ENCODE data around the gene ANKFN1.
"Not testable (repeated sequence)": the region's sequence is repeated elsewhere in the genome, so short reads cannot be mapped to it uniquely, and the experiment has no call there.

The ANKFN1 gene

GRCh38 chr17:56358651-56359050 is 205.4 kb downstream of the ANKFN1 start:
- FAIRE-seq, result no peak

GRCh38 chr17:56359518-56359917 is 206.2 kb downstream of the ANKFN1 start:
- FAIRE-seq, result no peak

GRCh38 chr17:56367366-56367765 is 214.1 kb downstream of the ANKFN1 start:
- no peak for FAIRE-seq

- no peak for FAIRE-seq
These were observed 220.9 kb downstream of the ANKFN1 start for GRCh38 chr17:56373981-56374833.

- FAIRE-seq, result no peak
These were observed 236.1 kb downstream of the ANKFN1 start for GRCh38 chr17:56389356-56389755.

GRCh38 chr17:56392321-56392720 is 239.0 kb downstream of the ANKFN1 start:
- FAIRE-seq, result no peak

GRCh38 chr17:56393156-56393555 is 239.9 kb downstream of the ANKFN1 start:
- FAIRE-seq, result no peak

DNA sequence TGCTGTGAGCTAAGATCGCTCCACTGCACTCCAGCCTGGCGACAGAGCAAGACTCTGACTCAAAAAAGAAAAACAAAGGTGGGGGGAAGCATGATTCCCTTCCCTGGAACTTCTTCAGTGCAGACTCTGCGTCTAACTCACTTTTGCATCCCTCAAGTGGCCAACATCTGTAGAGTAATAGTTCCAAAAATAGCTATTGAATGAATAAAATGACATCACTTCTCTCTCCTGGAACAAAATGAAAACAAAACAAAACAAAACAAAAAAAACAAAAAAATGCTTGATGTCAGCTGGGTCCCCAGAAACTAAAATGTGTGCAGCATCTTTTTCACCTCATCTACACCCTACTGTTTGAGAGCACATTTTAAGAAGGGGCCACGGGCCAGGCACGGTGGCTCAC is 242.5 kb downstream of the ANKFN1 start:
- no peak for FAIRE-seq

- FAIRE-seq, result no peak
These were observed 253.8 kb downstream of the ANKFN1 start for GRCh38 chr17:56407086-56407485.

DNA sequence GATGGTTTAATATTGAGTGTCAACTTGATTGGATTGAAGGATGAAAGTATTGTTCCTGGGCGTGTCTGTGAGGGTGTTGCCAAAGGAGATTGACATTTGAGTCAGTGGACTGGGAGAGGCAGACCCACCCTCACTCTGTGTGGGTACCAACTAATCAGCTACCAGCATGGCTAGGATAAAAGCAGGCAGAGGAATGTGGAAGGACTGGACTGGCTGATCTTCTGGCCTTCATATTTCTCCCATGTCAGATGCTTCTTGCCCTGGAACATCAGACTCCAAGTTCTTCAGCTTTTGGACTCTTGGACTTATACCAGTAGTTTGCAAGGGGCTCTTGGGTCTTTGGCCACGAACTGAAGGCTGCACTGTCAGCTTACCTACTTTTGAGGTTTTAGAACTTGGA is 259.1 kb downstream of the ANKFN1 start:
- FAIRE-seq, result not testable (repeated sequence)

GRCh38 chr17:56416682-56417351 is 263.5 kb downstream of the ANKFN1 start:
- FAIRE-seq, result no peak

DNA sequence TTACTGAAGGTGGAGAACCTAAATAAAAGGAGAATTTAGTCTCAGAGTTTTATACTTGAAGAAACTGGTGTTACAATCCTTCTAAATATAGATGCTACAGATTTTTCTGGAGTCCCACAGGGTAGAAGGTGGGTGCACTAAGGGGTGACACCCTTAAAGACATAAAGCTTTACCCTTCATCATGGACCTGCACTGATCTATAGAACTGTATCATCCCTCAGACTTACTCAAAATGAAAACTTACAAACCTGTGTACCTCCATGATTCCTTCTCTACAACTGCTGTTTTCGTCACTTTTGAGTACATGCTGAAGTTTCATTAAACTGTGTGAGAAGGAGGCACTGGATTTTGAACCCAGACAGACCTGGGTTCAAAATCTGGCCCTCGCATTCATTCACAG is 270.7 kb downstream of the ANKFN1 start:
- no peak for FAIRE-seq

GRCh38 chr17:56424543-56425044 is 271.3 kb downstream of the ANKFN1 start:
- FAIRE-seq, result no peak

DNA sequence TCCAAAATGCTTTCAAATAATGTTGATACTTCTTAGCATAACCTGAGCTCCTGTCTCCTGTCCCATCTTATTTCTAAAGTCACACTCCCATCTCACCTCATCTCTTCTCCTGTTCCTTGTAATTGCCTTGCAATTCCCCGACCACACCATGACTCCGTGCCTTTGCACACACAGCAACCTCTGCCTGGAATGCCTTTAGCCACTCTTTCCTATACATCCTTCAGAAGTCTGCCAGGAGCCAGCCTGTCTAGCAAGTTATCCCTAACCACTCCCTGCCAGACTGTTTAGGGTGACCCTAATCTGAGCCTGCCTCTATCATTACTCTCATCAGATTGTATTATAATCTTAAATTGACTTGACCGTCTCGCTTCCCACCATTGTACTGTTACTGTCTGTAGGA is 272.2 kb downstream of the ANKFN1 start:
- no peak for FAIRE-seq

DNA sequence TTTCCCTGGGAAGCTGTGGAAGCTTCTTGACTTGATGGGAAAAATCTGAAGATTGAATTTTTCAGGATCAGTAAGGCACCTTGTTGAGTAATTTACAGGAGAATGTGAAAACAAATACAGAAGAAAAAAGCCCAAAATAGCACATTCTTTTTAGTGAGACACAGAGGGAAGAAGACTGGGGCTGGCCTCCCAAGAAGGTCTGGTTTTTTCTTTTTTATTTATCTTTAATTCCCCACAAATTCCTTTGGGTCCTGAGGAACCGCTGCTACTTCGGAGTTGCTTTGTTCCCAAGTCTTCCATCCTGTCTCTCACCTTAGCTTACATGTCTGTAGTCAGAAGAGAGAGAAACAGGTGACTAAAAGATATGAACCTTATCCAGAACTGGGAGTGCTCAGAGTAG is 273.6 kb downstream of the ANKFN1 start:
- no peak for FAIRE-seq

GRCh38 chr17:56431736-56432135 is 278.5 kb downstream of the ANKFN1 start:
- no peak for FAIRE-seq

DNA sequence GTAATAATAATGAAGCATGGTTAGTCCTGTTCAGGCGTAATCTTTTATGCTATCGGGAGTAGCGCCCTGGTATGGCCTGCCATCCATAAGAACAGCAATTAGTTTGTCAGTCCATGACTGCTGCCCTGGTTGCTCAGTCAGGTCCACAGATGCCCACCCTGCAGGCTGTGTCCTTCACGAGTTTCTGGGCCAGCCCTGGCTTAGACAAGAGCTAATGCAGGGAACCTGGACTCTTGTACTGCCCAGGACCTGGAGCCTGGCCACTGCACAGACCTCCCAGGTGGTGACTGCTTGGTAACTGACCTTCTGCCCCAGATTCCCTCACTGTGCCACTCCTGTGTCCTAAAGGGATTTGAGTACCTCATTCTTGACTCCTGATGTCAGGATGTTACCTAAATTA is 279.2 kb downstream of the ANKFN1 start:
- no peak for FAIRE-seq

- FAIRE-seq, result no peak
These were observed 281.3 kb downstream of the ANKFN1 start for GRCh38 chr17:56434610-56435009.

DNA sequence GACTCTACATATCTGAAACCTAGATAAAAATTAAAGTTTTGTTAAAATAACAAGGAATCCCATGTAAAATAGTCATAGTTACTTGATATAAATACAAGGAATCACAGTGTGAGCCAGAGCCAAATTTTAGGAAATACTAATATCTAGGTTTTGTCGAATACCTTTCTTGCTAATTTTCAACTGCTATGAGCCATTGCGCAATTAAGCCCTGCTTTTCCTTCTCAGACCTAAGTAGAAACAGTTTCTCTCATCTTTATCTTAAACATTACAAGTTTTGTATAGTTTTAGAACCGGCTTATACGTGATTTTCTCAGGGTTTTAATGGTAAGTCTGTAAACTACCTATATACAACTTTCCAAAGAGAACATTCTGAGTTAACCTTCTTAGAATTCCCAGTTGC is 282.9 kb downstream of the ANKFN1 start:
- FAIRE-seq, result no peak

DNA sequence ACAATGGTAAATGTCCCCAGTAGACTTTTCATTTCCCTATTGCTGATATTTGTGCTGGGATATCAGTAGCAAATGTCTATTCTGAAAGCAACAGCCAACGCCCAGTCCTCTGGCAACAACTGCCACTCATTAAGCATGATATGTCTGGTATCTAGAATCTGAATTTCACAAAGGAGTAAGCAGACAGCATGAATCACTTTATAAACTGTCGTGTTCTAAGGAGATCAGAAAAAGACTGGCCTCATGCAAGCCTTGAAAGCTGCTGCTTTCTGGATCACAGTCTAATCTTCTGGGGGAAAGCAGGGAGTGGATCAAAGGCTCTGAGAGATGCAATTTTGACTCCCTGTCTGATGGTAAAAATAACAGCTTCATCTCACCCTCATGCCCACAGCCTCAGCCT is 287.1 kb downstream of the ANKFN1 start:
- FAIRE-seq, result no peak

DNA sequence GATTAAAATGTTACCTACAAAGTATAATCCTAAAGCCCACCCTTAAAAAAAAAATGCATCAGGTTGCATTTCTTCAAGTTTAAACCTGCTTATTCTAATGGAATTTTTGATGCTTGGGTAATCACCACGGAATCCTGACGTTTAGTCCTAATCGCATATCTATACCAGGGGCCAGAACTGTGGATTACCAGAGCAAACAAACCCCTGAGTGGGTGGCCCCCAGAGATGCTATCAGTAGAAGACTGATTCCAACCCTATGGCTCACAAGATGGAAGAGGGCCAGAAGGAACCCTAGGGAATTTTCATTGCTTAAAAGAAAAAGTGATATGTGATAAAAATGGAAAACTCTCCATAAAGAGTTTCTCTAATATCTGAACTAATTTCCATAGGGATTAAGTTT is 288.0 kb downstream of the ANKFN1 start:
- FAIRE-seq, result no peak

DNA sequence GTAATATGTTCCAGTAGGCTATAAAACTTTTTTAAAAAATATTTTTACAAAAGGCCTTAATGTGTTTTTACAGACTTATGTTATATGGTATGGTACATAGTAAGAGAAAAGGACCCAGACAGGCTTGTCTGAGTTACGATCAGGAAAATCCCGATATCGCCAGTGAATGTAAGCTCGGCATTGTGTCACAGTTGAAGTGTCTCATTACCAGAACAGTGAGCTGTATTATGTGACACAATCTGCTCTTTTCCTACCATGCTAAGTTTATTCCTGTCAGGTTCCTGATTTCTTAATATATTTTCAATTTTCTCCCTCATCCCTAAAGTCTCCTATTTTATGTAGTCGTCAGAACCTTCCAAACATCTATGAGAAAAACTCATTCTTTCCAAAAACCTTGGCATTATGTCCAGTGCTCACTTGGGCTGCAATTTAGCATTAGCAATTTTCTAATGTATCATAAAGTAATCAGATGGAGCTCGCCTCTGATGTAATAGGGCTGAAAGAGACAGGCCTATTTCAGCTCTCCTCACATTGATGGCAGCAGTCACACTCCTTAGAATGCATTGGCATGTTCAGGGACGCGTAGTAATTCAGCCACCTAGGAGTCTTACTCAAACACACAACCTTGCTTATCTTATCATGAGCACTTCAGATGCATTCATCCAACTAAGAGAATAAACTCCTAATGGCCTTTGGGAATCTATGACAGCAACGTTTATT is 292.6 kb downstream of the ANKFN1 start:
- no peak for FAIRE-seq

DNA sequence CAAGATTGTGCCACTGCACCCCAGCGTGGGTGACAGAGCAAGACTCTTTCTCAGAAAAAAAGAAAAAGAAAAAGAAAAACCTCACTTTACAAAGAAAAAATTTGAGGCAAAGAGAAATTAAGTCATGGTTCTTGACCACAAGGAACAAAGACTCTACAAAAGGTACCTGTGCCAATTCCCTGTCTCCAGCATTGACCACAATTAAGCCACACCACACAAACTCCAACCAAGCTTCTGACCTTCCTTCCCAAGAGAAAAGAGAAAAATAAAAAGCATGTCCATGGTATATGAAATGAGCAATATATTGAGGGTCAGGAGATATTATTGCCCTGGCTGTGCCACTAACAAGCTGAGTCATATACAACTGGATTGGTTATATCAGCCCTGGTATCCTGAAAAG is 293.9 kb downstream of the ANKFN1 start:
- no peak for FAIRE-seq

- no peak for FAIRE-seq
These were observed 295.1 kb downstream of the ANKFN1 start for GRCh38 chr17:56448371-56448770.
